Activated T-cell treated with anti-CD3 and anti-CD28 coated beads for 48 hours (primary cell): Measurements from ENCODE around the gene HFM1.
"Not testable (repeated sequence)": the region's sequence is repeated elsewhere in the genome, so short reads cannot be mapped to it uniquely, and the experiment has no call there.

ENCODE experiments used
- DNase-seq: peaks from one replicate; pipeline ENCODE4 v3.0.0-alpha.2; 2020; ENCODE audit warnings: low read depth

The HFM1 gene

GRCh38 chr1:91404151-91405012 lies at the start of gene HFM1:
HFM1 (minus strand) TSS chr1:91404837; CDS start chr1:91401082, 3,755 bp downstream.
- peak; percentile 63 for DNase-seq

GRCh38 chr1:91454136-91454535 lies 49.5 kb upstream of the HFM1 start:
- no peak for DNase-seq

DNA sequence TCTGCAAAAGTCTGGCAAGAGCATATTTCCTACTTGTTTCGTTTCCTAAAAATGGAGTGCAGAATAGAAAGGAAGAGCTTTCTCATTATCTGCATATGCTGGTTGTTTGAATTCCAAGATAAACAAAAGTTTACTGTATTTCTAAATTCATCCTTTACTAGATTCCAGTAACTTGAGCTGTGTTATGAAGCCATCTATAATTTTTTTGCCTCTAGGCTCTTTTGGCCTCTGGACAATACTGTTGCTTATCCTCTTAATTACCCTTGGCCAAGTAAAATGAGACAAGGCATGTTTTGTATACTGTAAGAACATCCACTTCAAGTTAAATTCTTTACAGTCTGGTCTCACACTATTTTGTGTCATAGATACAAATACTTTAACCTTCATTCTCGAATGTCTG lies 45.6 kb upstream of the HFM1 start:
- no peak for DNase-seq

DNA sequence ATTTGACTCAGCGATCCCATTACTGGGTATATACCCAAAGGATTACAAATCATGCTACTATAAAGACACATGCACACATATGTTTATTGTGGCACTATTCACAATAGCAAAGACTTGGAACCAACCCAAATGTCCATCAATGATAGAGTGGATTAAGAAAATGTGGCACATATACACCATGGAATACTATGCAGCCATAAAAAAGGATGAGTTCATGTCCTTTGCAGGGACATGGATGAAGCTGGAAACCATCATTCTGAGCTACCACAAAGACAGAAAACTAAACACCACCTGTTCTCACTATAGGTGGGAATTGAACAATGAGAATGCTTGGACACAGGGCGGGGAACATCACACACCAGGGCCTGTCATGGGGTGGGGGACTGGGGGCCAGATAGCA lies 43.1 kb upstream of the HFM1 start:
- not testable (repeated sequence) for DNase-seq

- DNase-seq: not testable (repeated sequence)
These were observed 37.3 kb upstream of the HFM1 start for GRCh38 chr1:91441980-91442379.

GRCh38 chr1:91440847-91441246 lies 36.2 kb upstream of the HFM1 start:
- no peak for DNase-seq

DNA sequence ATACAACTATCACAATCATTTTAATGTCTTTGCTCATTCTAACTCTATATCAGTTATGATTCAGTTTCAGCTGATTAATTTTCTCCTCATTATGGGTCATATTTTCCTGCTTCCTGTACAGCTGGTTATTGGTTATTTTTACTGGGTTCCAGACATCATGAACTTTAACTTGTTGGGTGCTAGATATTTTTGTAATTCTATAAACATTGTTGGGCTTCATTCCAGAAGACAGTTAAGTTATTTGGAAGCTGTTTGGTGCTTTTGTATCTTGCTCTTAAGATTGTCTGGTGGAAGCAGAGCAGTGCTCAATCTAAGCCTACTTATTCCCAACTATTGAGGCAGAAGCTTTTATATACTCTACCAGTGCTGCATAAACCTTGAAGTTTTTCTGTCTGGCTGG lies 34.4 kb upstream of the HFM1 start:
- no peak for DNase-seq

DNA sequence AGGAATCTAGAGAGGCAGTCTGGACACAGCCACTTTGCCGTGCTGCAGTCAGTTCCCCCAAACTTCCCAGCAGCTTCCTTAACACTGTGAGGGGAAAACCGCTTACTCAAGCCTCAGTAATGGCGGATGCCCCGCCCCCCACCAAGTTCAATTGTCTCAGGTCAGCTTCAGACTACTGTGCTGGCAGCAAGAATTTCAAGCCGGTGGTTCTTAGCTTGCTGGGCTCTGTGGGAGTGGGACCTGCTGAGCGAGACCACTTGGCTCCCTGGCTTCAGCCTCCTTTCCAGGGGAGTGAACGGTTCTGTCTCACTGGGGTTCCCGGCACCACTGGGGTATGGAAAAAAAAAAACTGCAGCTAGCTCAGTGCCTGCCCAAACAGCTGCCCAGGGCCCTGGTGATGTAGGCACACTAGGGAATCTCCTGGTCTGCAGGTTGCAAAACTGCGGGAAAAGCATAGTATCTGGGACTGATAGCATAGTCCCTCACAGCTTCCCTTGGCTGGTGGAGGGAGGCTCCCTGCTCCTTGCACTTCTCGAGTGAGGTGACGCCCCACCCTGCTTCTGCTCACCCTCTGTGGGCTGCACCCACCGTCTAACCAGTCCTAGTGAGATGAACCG lies 23.7 kb upstream of the HFM1 start:
- DNase-seq: no peak

DNA sequence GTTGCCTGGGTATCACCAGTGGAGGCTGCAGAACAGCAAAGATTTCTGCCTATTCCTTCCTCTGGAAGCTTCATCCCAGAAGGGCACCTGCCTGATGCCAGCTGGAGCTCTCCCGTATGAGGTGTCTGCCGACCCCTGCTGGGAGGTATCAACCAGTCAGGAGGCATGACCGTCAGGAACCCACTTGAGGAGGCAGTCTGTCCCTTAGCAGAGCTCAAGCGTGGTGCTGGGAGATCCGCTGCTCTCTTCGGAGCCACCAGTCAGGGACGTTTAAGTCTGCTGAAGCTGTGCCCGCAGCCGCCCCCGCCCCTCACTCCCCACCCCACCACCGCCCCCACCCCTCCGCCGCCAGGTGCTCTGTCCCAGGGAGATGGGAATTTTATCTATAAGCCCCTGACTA lies 23.1 kb upstream of the HFM1 start:
- no peak for DNase-seq

GRCh38 chr1:91422523-91422922 lies 17.9 kb upstream of the HFM1 start:
- DNase-seq: not testable (repeated sequence)

- no peak for DNase-seq
These were observed 7.7 kb upstream of the HFM1 start for GRCh38 chr1:91412371-91412770.

GRCh38 chr1:91406773-91407389 lies 2.2 kb upstream of the HFM1 start:
- no peak for DNase-seq

DNA sequence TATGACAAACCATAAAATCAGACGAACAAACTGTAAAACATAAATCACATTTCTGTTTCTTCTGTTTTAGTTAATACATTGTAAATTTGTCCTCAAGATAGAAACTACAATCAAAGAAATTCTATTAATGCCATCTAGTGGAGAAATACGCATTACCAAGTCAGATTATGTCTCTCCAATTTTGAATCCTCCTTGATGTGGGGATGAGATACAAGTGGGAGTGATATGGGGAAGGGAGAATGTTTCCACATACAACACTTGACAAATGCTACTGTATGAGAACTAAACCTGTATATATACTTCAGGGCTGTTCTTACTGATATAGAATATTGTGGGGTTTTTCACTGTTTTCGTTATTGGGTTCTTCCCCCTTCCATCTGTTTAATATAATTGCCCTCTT lies 2.6 kb downstream of the HFM1 start:
- no peak for DNase-seq

GRCh38 chr1:91400133-91400725 lies 4.4 kb downstream of the HFM1 start:
- DNase-seq: no peak

- DNase-seq: no peak
These were observed 6.3 kb downstream of the HFM1 start for GRCh38 chr1:91398291-91398690.

- DNase-seq: no peak
These were observed 7.0 kb downstream of the HFM1 start for GRCh38 chr1:91397605-91398004.

DNA sequence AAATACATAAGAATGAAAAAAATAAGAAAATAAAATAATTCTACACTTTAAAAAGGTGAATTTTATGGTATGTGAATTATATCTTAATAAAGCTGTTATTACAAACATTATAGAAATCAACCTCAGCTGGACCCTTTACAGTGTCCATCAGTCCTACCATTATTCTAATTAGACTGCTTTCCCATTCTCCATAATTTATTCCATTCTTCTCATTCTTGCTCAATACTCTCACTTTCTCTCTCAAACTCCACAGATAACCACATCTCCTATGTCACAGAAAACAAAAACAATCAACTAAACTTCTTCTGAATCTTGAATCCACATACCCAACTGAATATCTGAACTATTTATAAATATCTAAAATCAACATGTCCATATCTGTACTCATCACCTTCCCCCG lies 11.6 kb downstream of the HFM1 start:
- DNase-seq: no peak

DNA sequence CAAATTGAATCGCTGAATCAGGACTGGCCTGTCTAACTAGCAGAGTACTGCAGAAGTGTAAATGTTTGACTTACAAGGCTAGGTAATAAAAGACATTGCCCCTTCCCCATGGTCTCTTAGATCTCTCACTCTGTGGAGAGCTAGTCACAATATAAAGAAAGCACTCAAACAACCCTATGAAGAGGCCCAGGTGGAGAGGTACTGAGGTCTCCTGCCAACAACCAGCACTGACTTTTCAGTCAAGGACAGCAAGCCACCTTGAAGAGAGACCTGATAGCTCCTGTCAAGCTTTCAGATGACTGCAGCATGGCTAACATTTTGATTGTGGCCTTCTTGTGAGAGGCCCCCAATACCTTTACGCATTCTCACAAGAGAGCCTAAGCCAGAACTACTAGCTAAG lies 18.5 kb downstream of the HFM1 start:
- no peak for DNase-seq

- no peak for DNase-seq
These were observed 21.2 kb downstream of the HFM1 start for GRCh38 chr1:91383456-91383855.

DNA sequence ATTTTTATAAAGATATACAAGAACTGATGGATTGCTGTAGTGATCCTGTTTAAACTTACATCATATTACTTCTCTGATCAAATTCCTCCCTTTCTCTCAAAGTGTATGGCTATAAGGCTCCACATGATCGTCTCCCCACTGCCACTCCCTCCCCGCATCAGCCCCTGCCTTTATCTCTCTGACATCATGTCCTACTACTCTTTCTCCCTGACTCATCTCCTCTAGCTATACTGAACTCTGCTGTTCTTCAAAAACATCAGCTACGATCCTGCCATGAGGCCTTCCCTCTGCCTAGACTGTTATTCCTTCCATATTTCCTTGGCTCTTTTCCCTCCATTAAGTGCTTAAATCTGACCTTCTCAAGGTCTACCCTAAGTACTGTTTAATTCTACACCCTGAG lies 22.8 kb downstream of the HFM1 start:
- no peak for DNase-seq

DNA sequence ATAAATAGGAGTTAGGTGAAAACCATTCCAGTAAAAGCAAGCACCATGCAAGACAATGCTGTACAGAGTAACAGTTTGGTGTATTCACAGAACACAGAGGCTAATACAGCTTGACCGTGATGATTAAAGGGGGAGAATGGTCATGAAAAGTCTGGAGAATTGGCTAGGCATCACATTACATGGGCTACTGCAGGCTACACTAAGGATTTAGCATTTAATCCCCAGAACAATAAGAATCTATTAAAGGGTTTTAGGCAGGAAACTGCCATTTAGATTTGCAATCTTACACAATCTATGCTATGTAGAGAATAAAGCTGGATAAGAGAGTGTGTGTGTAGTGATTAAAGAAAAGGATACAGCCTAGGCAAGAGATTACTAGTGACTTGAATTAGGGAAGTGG lies 30.6 kb downstream of the HFM1 start:
- no peak for DNase-seq

DNA sequence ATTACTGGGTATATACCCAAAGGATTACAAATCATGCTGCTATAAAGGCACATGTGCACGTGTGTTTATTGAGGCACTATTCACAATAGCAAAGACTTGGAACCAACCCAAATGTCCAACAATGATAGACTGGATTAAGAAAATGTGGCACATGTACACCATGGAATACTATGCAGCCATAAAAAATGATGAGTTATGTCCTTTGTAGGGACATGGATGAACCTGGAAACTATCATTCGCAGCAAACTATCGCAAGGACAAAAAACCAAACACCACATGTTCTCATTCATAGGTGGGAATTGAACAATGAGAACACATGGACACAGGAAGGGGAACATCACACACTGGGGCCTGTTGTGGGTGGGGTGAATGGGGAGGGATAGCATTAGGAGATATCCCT lies 32.4 kb downstream of the HFM1 start:
- not testable (repeated sequence) for DNase-seq

DNA sequence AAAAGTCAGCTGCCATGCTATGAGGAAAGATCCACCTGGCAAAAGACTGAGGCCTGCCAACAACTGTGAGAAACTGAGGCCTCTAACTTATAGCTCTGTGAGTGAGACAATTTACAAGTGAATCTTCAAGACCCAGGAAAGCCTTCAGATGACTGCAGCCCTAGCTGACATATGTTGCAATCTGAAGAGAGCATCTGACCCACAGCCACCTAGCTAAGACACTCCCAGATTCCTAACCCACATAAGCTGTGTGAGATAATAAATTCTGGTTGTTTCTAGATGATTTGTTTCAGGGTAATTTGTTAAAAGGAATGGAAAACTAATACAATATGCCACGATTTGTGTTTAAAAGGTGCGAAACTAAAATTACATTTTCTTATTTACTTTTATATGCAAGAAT lies 55.1 kb downstream of the HFM1 start:
- DNase-seq: no peak
